K562 (cell line): ENCODE results near the gene PAQR8. TPM values are rescaled to one million over a fixed set of nuclear protein-coding genes. Genes with fewer than 3 reads are reported as not detected.
A peak's percentile ranks its signal among the peaks of the same experiment; 100 is the strongest.

Experiments
- ATAC-seq: fragments of 200-7000 bp; cut with Tn5 transposase; 3 replicates; pipeline ENCODE4 v1.9.1; 2020; ENCODE audit warnings: moderate library complexity
- BruUV-seq: library from RNA; stranded (reverse); fragments of 400-500 nt; replicated peaks from 2 replicates; lab custom pipeline; 2021; lab: Mats Ljungman, UMichigan
- CTCF ChIA-PET: fragments of 300-600 bp; formaldehyde crosslinking; extraction: SDS; loops from one replicate; lab custom pipeline; 2021; ENCODE audit warnings: low intra/inter-chr PET ratio; lab: Yijun Ruan, JAX
- POLR2A ChIA-PET: fragments of 300-600, 350-650 bp; sonication (Branson Sonifier 250); formaldehyde crosslinking; extraction: SDS; loops from one replicate; lab custom pipeline; 2021; ENCODE audit warnings: antibody characterized with exemption, inconsistent platforms; lab: Yijun Ruan, JAX
- DNase-seq, 4 experiments: peaks; one replicate each; pipeline versions ENCODE4 v3.0.0 to v3.0.0-alpha.2; 2011 to 2018; ENCODE audit warnings: low spot score in 3 of 4, mixed read lengths in 3 of 4; ENCODE audit errors: extremely low read depth in 1 of 4
- FAIRE-seq: peaks from 2 replicates; lab custom pipeline; 2011; peaks lifted over from hg19 to GRCh38; lab: Jason Lieb, UNC
- H2AFZ ChIP-seq: 2 replicates; pipeline ENCODE4 v1.6.0; 2011; ENCODE audit warnings: low read depth, low read length, control low read depth, inconsistent platforms
- H3K27ac ChIP-seq: fragments of 200-600 bp; 3 replicates; pipeline ENCODE4 v1.8.0; 2011; ENCODE audit warnings: low read depth, mild to moderate bottlenecking, control low read depth, inconsistent platforms, low read length, moderate library complexity, mixed read lengths; ENCODE audit errors: extremely low read depth
- H3K27me3 ChIP-seq, 2 experiments: fragments of 300-600 bp in 1 of 2; 2 replicates in 1 of 2; 3 replicates in 1 of 2; pipeline versions ENCODE4 v1.6.0 to v1.8.0; 2011; ENCODE audit warnings: inconsistent platforms in 2 of 2, low read length in 2 of 2, mild to moderate bottlenecking in 1 of 2, mixed read lengths in 1 of 2, moderate library complexity in 1 of 2; ENCODE audit not compliant: control insufficient read depth in 2 of 2, insufficient read depth in 2 of 2
- H3K36me3 ChIP-seq: fragments of 300-600 bp; 3 replicates; pipeline ENCODE4 v1.8.0; 2011; ENCODE audit warnings: mild to moderate bottlenecking, low read length, inconsistent platforms; ENCODE audit not compliant: control insufficient read depth, insufficient read depth
- H3K4me1 ChIP-seq, 2 experiments: fragments of 200-600 bp in 1 of 2; replicated peaks in 1 of 2; 2 replicates in 1 of 2; 3 replicates in 1 of 2; pipeline versions ENCODE4 v1.5.1 to v1.8.0; 2011; ENCODE audit warnings: inconsistent platforms in 2 of 2, low read length in 2 of 2, mild to moderate bottlenecking in 1 of 2, mixed read lengths in 1 of 2, moderate library complexity in 1 of 2; ENCODE audit not compliant: control insufficient read depth in 2 of 2, insufficient read depth in 2 of 2
- H3K4me2 ChIP-seq: 2 replicates; pipeline ENCODE4 v1.6.1; 2011; ENCODE audit warnings: low read length, control low read depth, inconsistent platforms, mixed read lengths; ENCODE audit not compliant: insufficient read depth
- H3K4me3 ChIP-seq: fragments of 200-600 bp; sonication (generic), shearing (Covaris generic); 2 replicates; pipeline ENCODE4 v1.5.1; 2016; ENCODE audit warnings: control low read depth, inconsistent platforms
- H3K79me2 ChIP-seq: fragments of 200-600 bp; 3 replicates; pipeline ENCODE4 v1.8.0; 2011; ENCODE audit warnings: low read length, inconsistent platforms; ENCODE audit not compliant: control insufficient read depth, insufficient read depth
- H3K9ac ChIP-seq, 2 experiments: 2 replicates each; pipeline versions ENCODE4 v1.6.0 to v1.6.1; 2011; ENCODE audit warnings: low read depth in 2 of 2, low read length in 2 of 2, control low read depth in 1 of 2, inconsistent platforms in 1 of 2, mild to moderate bottlenecking in 1 of 2, mixed read lengths in 1 of 2; ENCODE audit not compliant: insufficient read depth in 1 of 2
- H3K9me1 ChIP-seq: one replicate; pipeline ENCODE4 v1.6.0; 2011; ENCODE audit warnings: inconsistent platforms, mild to moderate bottlenecking, low read length, moderate library complexity; ENCODE audit not compliant: control insufficient read depth, insufficient read depth
- H3K9me3 ChIP-seq: replicated peaks from 2 replicates; pipeline ENCODE4 v1.5.1; 2011; ENCODE audit warnings: low read depth, low read length, inconsistent platforms; ENCODE audit not compliant: control insufficient read depth, insufficient read depth
- H4K20me1 ChIP-seq: replicated peaks from 2 replicates; pipeline ENCODE4 v1.6.1; 2011; ENCODE audit warnings: low read length, inconsistent platforms, mixed read lengths; ENCODE audit not compliant: control insufficient read depth, insufficient read depth
- ESRRA ChIP-seq: fragments of 450-650 bp; IDR thresholded peaks from 2 replicates; pipeline ENCODE4 v1.6.1; 2014; ENCODE audit warnings: low read depth, mild to moderate bottlenecking, moderate library complexity, borderline replicate concordance
- GATA2 ChIP-seq: sonication (generic); formaldehyde crosslinking; IDR thresholded peaks from 2 replicates; pipeline ENCODE4 v1.4.0; 2020; ENCODE audit warnings: mild to moderate bottlenecking, missing genetic modification reagents
- JUN ChIP-seq, 2 experiments: sonication (generic) in 1 of 2; formaldehyde crosslinking in 1 of 2; IDR thresholded peaks; 2 replicates each; pipeline versions ENCODE4 v1.6.1 to v1.8.0; 2012 to 2022; ENCODE audit warnings: borderline replicate concordance in 2 of 2, mild to moderate bottlenecking in 2 of 2, improper control_type of control experiment in 1 of 2, low read depth in 1 of 2, low read length in 1 of 2, missing genetic modification reagents in 1 of 2
- JUND ChIP-seq, 2 experiments: IDR thresholded peaks; 2 replicates in 1 of 2; 3 replicates in 1 of 2; pipeline ENCODE4 v1.6.1; 2011; ENCODE audit warnings: borderline replicate concordance in 2 of 2, low read depth in 2 of 2, low read length in 2 of 2, improper control_type of control experiment in 1 of 2, missing biosample characterization in 1 of 2, missing genetic modification characterization in 1 of 2, missing genetic modification reagents in 1 of 2
- RFX5 ChIP-seq: IDR thresholded peaks from 2 replicates; pipeline ENCODE4 v1.6.1; 2011; ENCODE audit warnings: low read depth, mild to moderate bottlenecking, improper control_type of control experiment, low read length
- SAFB2 ChIP-seq: fragments of 200-400 bp; formaldehyde crosslinking; IDR thresholded peaks from 2 replicates; pipeline ENCODE4 v1.6.1; 2018; ENCODE audit warnings: borderline replicate concordance, low read length, low read depth, moderate library complexity; ENCODE audit not compliant: severe bottlenecking
- ZNF561 ChIP-seq: fragments of 450-650 bp; formaldehyde crosslinking; conservative IDR thresholded peaks from 2 replicates; pipeline ENCODE4 v1.4.0; 2020; ENCODE audit warnings: mild to moderate bottlenecking, moderate library complexity
- ZNF586 ChIP-seq: fragments of 450-650 bp; formaldehyde crosslinking; conservative IDR thresholded peaks from 2 replicates; pipeline ENCODE4 v1.4.0; 2020; ENCODE audit warnings: mild to moderate bottlenecking, moderate library complexity
- WGBS: fragments of 100-300 bp; shearing (Covaris generic); methylation state at CpG from one replicate; pipeline ENCODE4 v1.1.6; 2016; ENCODE audit warnings: low coverage, mixed read lengths; ENCODE audit not compliant: insufficient coverage; ENCODE audit errors: missing lambda C conversion rate; 5-methylcytosine and 5-hydroxymethylcytosine counted together
- in situ Hi-C: fragments of 300-500 bp; cut with MboI; formaldehyde crosslinking; loops from 4 replicates; pipeline ENCODE4 v1.15.0; 2018; ENCODE audit warnings: inconsistent platforms, mixed read lengths
- intact Hi-C: fragments of 100-400 bp; cut with micrococcal nuclease; formaldehyde crosslinking; loops from 2 replicates; pipeline ENCODE4 v1.14.2; 2022
- polyA plus RNA-seq, 8 experiments: library from polyadenylated mRNA; depleted of rRNA in 4 of 8; stranded (reverse) in 5 of 8; unstranded in 3 of 8; fragments of >200 nt; fragmentation: Nextera tagmentation in 2 of 8; fragmentation: Illumina TruSeq in 1 of 8; extraction: Ambion mirVana in 2 of 8; extraction: Trizol in 1 of 8; gene quantifications; 2 replicates each; pipeline versions ENCODE4 v1.2.1 to v1.2.3, GENCODE V29; 2011 to 2014; ENCODE audit warnings: inconsistent platforms in 1 of 8, missing spikeins in 1 of 8
- total RNA-seq, 7 experiments: library from RNA; depleted of rRNA in 6 of 7; stranded (reverse); fragments of >200 nt in 6 of 7; fragmentation: Illumina TruSeq in 2 of 7; extraction: Trizol in 2 of 7; gene quantifications; 2 replicates each; pipeline versions ENCODE4 v1.2.1 to v1.2.3, GENCODE V29; 2011 to 2021; ENCODE audit warnings: low replicate concordance in 1 of 7
- TF ChIP-seq, protein P1 (sequence below): fragments of 200-800 bp; sonication (Bioruptor generic); IDR thresholded peaks from 2 replicates; pipeline ENCODE4 v1.6.1; 2017; ENCODE audit warnings: missing genetic modification characterization, missing compliant biosample characterization
- TF ChIP-seq, protein P2 (sequence below): fragments of 250-450 bp; sonication (Bioruptor Pico); IDR thresholded peaks from 2 replicates; pipeline ENCODE4 v1.5.1; 2021; ENCODE audit warnings: mild to moderate bottlenecking

PAQR8 gene
- total and polyA plus RNA-seq, 9 of the 15 experiments (the other 6 are each of a cell fraction or from before 2014, with no cell fraction given): 1.4 to 10.2 (median 3.5) TPM

DNA sequence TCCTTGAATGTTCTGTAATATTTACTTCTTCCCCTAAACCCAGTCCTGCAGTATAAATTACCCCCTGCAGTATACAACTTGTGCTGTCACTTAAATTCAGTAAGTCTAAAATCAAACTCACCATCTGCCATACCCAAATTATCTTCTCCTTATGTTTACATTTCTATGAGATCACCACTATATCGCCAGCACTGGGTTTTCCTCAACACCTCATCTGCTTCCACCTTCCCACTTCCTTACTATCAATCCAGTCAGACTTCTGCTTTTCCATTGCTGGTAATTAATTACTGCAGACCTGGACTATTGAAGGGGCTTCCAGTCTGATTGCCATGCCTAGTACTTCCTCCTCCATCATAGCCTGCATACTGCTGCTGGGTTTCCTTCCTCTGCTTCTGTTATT, 73.4 kb downstream of the PAQR8 start (continued):
- TF ChIP-seq JUND (IDR thresholded peaks at IDR 0.05; ENCODE audit: borderline replicate concordance, low read depth, low read length) (peak; percentile 75; the same call in 1 of the 2 replicates), JUND (tag; IDR thresholded peaks at IDR 0.05; ENCODE audit: borderline replicate concordance, low read depth, low read length) (peak; percentile 82; the same call in 2 of the 3 replicates), RFX5 (no peak), ZNF586 (CRISPR knock-in tag) (no peak), JUN (IDR thresholded peaks at IDR 0.05; ENCODE audit: borderline replicate concordance, low read depth, low read length) (peak; percentile 55; the same call in 1 of the 2 replicates), JUN (CRISPR knock-in tag; IDR thresholded peaks at IDR 0.05; ENCODE audit: borderline replicate concordance) (no peak)

DNA sequence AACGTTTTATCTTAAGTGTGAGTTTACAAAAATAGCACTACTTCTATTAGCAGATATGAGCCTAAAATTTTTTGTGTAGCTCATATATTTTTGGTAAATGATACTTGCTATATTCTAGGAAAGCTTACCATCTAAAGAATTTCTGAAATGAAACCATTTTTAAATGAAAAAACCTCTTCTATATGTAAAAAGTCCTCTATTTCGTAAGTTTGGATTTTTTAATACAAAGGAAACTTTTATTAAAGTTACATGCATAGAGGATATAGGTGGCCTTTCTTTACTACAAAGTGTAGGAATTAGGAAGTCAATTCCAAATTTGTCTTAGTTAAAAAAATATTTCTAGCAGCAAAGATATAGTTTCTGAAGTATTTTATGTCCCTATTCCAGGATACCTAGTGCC, 77.0 kb downstream of the PAQR8 start:
- no TSS peak for BruUV-seq
- in situ Hi-C loops: no loop called here

More for the DNA sequence above, 77.0 kb downstream of the PAQR8 start:
- POLR2A ChIA-PET: interaction anchor here (1.0 to 1.1 kb wide), 2 partner anchors 23 to 35 kb away, joined by 3 to 4 read pairs; no protein-coding TSS in a partner anchor
- no peaks in the 10 kb centered on the region for H3K27me3 ChIP-seq
- no peak overlapping the region for H3K4me3 ChIP-seq
- no peaks in the 10 kb centered on the region for H3K9me1 ChIP-seq
- TF ChIP-seq ESRRA: no peak
- TF ChIP-seq, protein P1, sequence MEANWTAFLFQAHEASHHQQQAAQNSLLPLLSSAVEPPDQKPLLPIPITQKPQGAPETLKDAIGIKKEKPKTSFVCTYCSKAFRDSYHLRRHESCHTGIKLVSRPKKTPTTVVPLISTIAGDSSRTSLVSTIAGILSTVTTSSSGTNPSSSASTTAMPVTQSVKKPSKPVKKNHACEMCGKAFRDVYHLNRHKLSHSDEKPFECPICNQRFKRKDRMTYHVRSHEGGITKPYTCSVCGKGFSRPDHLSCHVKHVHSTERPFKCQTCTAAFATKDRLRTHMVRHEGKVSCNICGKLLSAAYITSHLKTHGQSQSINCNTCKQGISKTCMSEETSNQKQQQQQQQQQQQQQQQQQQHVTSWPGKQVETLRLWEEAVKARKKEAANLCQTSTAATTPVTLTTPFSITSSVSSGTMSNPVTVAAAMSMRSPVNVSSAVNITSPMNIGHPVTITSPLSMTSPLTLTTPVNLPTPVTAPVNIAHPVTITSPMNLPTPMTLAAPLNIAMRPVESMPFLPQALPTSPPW (CRISPR knock-in tag): no peak
- no peak for TF ChIP-seq ZNF561 (CRISPR knock-in tag)
- TF ChIP-seq GATA2 (CRISPR knock-in tag): no peak
- no peak for TF ChIP-seq SAFB2
- TF ChIP-seq, protein P2, sequence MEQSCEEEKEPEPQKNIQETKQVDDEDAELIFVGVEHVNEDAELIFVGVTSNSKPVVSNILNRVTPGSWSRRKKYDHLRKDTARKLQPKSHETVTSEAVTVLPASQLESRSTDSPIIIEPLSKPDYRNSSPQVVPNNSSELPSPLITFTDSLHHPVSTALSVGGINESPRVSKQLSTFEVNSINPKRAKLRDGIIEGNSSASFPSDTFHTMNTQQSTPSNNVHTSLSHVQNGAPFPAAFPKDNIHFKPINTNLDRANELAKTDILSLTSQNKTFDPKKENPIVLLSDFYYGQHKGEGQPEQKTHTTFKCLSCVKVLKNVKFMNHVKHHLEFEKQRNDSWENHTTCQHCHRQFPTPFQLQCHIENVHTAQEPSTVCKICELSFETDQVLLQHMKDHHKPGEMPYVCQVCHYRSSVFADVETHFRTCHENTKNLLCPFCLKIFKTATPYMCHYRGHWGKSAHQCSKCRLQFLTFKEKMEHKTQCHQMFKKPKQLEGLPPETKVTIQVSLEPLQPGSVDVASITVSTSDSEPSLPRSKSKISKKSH (CRISPR knock-in tag): no peak
- peaks cover 6% of the 10 kb centered on the region; the same call in 1 of the 3 replicates for H3K36me3 ChIP-seq
- no peak overlapping the region for H2AFZ ChIP-seq
- no peak overlapping the region for H3K27ac ChIP-seq
- peaks cover 0 to 8% of the 10 kb centered on the region in 2 experiments; a peak in 2 of 5 replicates for H3K4me1 ChIP-seq
- intact Hi-C loops: no loop called here
- H3K9me3 ChIP-seq: no peaks in the 10 kb centered on the region
- no peak for DNase-seq
- WGBS: 51% methylated on average over 2 of the region's 2 CpGs
- no peak overlapping the region for H3K4me2 ChIP-seq
- no peak overlapping the region for H3K9ac ChIP-seq
- H4K20me1 ChIP-seq: no peaks in the 10 kb centered on the region
- FAIRE-seq: no peak
- H3K79me2 ChIP-seq: no peaks in the 10 kb centered on the region
- CTCF ChIA-PET: no interaction called here
- ATAC-seq: no peak
